ENCODE data around the gene ZNF800. TPM values are rescaled to one million over a fixed set of nuclear protein-coding genes. Genes with fewer than 3 reads are reported as not detected.

Gene ZNF800
- total and polyA plus RNA-seq, 11 donors = 4.2 to 34.7 (median 22.3) TPM

DNA sequence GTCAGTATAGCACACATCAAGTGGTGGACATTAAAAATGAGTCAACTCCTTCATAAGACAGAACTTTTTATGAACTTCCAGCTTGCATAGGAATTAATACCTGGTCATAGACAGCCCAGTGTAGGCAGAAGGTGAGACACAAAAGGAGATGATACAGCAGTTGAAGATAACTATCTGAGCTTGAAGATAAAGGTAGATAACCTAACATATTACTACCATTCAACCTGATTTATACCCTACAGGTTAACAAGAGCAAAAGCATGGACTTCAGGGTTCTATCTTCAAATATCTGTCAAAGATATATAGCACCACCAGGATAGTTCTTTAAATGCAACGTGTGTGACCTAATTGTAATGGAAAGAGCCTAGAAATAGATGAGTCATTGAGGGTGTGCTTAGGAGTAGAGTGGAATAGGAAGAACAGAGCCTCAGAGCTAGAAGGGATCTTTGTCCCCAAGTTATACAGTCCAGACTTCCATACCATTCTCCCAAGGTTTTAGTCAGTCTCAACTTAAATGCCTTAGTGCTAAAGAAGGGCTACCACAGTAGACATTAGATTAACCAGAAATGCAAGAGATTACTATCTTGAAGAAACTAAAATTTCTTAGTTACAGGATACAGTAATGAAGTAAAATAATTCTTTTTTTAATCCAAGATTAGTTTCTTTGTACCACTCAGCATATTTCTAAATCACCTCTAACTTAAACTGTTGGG lies 9.2 kb downstream of the ZNF800 start:
- H3K27ac ChIP-seq = no peak overlapping the region
- ATAC-seq = peak in 1 of 4 donors; percentile 54
- TF ChIP-seq POLR2A (IDR thresholded peaks at IDR 0.05) = no peak
- TF ChIP-seq, protein P1, sequence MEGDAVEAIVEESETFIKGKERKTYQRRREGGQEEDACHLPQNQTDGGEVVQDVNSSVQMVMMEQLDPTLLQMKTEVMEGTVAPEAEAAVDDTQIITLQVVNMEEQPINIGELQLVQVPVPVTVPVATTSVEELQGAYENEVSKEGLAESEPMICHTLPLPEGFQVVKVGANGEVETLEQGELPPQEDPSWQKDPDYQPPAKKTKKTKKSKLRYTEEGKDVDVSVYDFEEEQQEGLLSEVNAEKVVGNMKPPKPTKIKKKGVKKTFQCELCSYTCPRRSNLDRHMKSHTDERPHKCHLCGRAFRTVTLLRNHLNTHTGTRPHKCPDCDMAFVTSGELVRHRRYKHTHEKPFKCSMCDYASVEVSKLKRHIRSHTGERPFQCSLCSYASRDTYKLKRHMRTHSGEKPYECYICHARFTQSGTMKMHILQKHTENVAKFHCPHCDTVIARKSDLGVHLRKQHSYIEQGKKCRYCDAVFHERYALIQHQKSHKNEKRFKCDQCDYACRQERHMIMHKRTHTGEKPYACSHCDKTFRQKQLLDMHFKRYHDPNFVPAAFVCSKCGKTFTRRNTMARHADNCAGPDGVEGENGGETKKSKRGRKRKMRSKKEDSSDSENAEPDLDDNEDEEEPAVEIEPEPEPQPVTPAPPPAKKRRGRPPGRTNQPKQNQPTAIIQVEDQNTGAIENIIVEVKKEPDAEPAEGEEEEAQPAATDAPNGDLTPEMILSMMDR (IDR thresholded peaks at IDR 0.05) = no peak
- peaks cover 0 to 72% (median 10%) of the 10 kb centered on the region in 12 donors for H3K4me1 ChIP-seq
- no peak for DNase-seq
- H3K36me3 ChIP-seq = peaks cover 0 to 55% (median 27%) of the 10 kb centered on the region in 9 donors
- H3K4me3 ChIP-seq = no peak overlapping the region
- intact Hi-C loops (cut with DNase I) = no loop called here
- no peaks in the 10 kb centered on the region for H3K27me3 ChIP-seq
- H3K9me3 ChIP-seq = no peaks in the 10 kb centered on the region
- WGBS, 4 donors = 26 to 51% (median 40%) methylated on average over 1 of the region's 1 CpG

DNA sequence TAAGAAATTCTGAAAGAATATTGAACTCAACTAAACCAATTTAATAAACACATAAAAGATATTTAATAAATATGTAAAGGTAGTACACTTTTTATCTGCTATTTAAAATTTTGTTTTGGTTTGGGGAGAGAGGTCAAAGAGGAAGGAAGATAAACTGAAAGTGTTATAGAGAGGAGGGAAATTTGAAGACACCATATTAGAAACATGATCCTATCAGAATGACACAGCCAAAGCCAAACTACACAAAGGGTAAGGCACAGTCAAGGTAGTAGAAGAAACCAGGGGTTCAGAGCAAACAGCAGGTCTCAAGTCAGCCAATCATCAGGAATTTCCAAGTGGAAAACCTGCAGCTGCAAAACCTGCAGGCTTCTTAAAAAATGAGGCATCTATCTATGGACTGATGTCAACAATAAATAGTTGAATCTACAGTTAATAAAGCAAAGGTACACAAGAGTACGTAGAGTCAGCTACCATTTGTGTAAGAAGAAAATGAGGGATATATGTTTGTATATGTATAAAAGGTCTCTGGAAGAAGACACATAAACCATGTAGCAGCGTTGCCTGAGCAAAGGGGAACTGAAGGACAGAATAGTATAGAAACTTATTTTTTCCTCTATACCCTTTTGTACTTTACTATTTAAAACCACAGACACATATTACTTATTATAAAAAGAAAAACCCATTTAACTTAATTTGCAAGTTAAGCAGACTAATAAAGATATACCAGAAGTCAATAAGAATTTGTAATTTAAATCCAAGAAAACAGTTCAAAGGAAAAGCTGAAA lies 10.0 kb downstream of the ZNF800 start:
- Histone ChIP-seq H3K4me3 (no peak overlapping the region), H3K9me3 (no peaks in the 10 kb centered on the region), H3K27me3 (no peaks in the 10 kb centered on the region), H3K36me3 (peaks cover 0 to 49% (median 27%) of the 10 kb centered on the region in 9 donors), H3K4me1 (peaks cover 0 to 66% (median 10%) of the 10 kb centered on the region in 12 donors), H3K27ac (no peak overlapping the region)
- 49 to 72% (median 63%) methylated on average over 2 of the region's 2 CpGs for WGBS, 4 donors
- no peak for TF ChIP-seq POLR2A (IDR thresholded peaks at IDR 0.05)
- TF ChIP-seq, protein P1 (IDR thresholded peaks at IDR 0.05) = no peak
- ATAC-seq = no peak
- intact Hi-C loops (cut with DNase I) = no loop called here
- no peak for DNase-seq

GRCh38 chr7:127380479-127380878 lies 12.0 kb downstream of the ZNF800 start:
- intact Hi-C loops (cut with DNase I) = no loop called here
- TF ChIP-seq POLR2A (IDR thresholded peaks at IDR 0.05) = no peak
- Histone ChIP-seq H3K36me3 (peaks cover 0 to 50% (median 28%) of the 10 kb centered on the region in 9 donors), H3K4me1 (peaks cover 0 to 52% (median 10%) of the 10 kb centered on the region in 12 donors), H3K27ac (no peak overlapping the region), H3K4me3 (no peak overlapping the region), H3K9me3 (no peaks in the 10 kb centered on the region), H3K27me3 (no peaks in the 10 kb centered on the region)
- ATAC-seq (no peak), DNase-seq (no peak)

GRCh38 chr7:127379642-127380041 lies 12.9 kb downstream of the ZNF800 start:
- DNase-seq (no peak), ATAC-seq (no peak)
- intact Hi-C loops (cut with DNase I) = no loop called here
- WGBS, 4 donors = 89 to 97% (median 92%) methylated on average over 2 of the region's 2 CpGs
- peaks cover 0 to 49% (median 32%) of the 10 kb centered on the region in 9 donors for H3K36me3 ChIP-seq
- H3K27ac ChIP-seq = no peak overlapping the region
- no peak overlapping the region for H3K4me3 ChIP-seq
- no peaks in the 10 kb centered on the region for H3K9me3 ChIP-seq
- H3K27me3 ChIP-seq = no peaks in the 10 kb centered on the region
- TF ChIP-seq POLR2A (IDR thresholded peaks at IDR 0.05) = no peak
- TF ChIP-seq, protein P1 (IDR thresholded peaks at IDR 0.05) = no peak
- H3K4me1 ChIP-seq = peaks cover 0 to 47% (median 10%) of the 10 kb centered on the region in 12 donors
